Femur (tissue), 1 donor: ENCODE data around the gene ARHGAP26.

Experiments
- DNase-seq: peaks from one replicate; pipeline ENCODE4 v3.0.0-alpha.2; 2017

ARHGAP26 gene

GRCh38 chr5:142769793-142770649 lies at the start of gene ARHGAP26:
ARHGAP26 (plus strand) TSS chr5:142770377; CDS start chr5:142770762, 385 bp downstream.
- DNase-seq = peak; percentile 98

DNA sequence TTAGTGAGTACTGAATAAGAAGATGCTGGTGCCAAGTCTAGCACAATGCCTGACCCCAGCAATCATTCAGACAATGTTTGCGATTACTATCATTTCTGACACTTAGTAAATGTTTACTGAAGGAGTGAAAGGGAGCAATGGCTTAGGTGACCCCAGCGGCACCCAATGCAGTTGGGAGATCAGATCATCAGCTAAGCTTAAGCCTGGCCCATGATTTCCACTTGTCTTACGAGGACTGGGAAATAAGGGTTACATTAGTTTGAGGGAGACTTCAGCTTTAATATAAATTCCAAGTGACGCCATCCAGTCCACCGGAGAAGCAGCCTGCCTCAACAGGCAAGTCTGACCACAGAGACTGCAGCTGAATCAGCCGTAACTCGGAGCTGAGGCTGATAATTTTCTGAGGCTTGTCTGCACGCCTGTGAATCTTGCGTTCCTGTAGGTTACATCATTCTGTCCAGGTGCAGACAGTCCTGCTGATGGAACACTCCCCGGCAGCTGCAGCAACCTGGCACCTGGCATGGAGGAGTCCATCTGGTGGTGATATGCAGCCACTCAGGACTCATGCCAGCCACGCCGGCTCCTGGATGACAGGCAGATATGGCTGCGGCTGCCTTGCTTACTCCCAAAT lies 49.4 kb upstream of the ARHGAP26 start:
- no peak for DNase-seq

GRCh38 chr5:142722146-142722545 lies 48.0 kb upstream of the ARHGAP26 start:
- DNase-seq = no peak

- no peak for DNase-seq
These were observed 47.3 kb upstream of the ARHGAP26 start for GRCh38 chr5:142722896-142723295.

DNA sequence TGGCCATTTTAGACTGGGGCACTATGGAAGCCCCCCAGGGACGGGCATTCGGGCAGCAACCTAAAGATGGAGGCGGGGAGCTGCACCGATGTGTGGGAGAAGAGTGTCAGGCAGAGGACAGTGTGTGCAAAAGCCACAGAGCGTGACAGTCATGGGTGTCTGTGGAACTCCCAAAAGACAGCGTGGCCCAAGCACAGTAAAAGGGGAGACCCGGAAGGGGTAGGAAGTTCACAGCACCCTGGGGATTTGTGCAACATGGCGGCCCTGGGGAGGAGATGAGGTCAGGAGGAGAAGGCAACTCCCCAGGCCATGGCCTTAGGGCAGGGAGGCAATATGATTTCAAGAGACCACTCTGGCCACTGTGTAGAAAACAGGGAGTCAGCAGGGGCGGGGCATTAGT lies 45.4 kb upstream of the ARHGAP26 start:
- DNase-seq = no peak

GRCh38 chr5:142725231-142726187 lies 44.7 kb upstream of the ARHGAP26 start:
- DNase-seq = no peak

DNA sequence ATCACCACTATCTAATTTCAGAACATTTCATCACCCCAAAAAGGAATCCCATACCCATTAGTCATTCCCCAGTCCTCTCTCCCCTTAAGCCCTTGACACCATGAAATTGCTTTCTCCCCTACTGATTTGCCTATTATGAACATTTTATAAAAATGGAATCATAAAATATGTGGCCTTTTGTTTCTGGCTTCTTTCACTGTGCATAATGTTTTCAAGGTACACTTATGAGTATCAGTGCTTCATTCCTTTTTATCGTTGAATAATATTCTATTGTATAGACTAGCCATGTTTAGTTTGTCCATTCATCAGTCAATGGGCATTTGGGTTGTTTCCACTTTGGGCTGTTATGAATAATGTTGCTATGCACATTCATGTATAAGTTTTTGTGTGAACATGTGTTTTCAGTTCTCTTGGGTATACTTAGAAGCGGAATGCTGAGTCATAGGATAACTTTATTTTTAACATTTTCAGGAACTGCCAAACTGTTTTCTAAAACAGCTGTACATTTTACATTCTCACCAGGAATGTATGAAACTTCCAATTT lies 43.9 kb upstream of the ARHGAP26 start:
- no peak for DNase-seq

DNA sequence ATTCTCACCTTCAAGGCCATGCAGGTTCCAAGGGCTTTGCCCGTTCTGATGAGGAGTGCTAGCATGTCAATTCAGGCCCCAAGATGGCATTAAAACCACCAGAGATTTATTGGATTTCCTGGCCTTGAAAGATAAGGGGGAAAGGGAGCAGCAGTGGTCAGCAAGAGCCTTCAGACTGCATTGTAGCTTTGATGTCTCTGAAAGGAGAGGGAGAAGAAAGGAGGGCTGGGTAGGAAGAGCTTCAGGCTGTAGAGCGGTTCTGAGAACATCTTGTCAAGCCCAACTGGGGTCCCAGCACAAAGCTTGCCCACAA lies 42.5 kb upstream of the ARHGAP26 start:
- DNase-seq = no peak

DNA sequence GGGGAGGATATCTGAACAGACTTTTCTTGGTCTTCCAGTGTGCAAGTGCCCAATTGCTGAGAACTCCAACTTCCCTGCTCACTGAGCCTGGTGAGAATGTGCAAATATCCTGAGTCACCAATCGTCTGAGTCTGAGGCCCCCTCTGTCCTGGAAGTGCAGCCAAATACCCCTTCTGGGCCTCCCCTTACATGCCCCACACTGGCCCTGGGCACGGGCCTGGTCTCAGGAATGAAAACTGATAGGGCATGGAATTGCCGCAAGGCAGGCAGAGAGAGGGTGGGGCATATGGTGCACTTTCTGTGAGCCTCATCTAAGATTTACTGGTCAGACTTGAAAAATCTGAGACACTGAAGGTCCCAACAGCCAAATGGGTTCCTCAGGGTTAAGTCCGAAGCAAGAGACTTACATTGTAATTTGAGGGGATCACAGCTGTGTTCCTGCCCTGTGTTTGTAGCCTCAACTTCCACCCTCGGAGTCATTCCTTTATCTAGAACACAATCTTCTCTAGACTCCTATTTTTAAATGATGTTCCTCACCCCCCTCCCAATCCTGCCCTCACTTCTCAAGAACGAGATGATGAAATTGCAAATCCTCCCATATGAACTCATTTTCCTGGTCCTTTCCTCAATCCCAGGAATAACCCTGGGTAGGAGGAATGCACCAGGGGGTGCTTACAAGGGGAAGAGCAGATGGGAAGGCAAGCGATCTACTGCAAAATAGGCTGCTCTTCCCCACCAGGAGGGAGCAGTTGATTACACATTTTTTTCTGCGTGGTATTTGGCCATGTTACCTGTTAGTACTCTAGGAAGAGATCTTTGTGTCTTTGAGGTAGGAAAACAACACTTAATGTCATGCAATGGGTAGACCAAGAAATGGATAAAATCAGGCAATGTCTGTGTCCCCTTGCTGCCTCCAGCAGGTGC lies 34.6 kb upstream of the ARHGAP26 start:
- no peak for DNase-seq

DNA sequence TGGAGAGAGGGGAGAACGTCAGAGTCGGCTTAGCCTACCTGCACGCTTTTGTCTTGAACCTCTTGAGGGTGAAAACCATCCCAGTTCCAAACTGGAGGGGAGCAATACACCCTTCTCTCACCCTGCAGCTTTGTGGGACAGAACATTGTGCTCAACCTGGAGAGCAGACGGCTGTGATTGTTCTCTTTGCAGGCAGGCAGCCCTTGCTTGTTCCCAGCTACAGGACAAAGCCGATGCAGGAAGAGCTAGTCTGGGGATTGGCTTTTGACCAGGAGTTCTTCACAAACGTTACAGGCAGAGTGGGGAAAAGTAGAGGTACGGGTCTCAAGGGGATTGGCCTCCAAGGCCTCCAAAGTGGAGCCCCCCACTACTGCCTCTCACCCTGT lies 33.9 kb upstream of the ARHGAP26 start:
- DNase-seq = no peak

DNA sequence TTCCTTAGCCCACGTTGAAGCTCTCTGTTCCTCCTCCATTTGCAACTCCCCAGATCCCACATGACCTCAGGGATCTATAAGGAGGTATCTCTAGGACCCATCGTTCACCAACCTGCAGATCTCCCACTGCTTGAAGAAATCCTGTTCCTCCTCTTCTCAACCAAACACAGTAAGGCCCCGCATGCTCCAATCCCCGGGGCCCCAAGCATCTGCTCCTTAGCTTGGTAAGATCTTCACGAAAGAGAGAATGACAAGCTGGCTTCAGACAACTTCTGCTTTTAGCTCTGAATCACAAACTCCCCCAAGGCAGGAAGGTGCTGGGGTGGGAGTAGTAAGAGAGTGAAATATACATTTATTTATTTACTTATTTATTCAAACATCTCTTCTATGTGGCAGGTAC lies 33.0 kb upstream of the ARHGAP26 start:
- DNase-seq = no peak

DNA sequence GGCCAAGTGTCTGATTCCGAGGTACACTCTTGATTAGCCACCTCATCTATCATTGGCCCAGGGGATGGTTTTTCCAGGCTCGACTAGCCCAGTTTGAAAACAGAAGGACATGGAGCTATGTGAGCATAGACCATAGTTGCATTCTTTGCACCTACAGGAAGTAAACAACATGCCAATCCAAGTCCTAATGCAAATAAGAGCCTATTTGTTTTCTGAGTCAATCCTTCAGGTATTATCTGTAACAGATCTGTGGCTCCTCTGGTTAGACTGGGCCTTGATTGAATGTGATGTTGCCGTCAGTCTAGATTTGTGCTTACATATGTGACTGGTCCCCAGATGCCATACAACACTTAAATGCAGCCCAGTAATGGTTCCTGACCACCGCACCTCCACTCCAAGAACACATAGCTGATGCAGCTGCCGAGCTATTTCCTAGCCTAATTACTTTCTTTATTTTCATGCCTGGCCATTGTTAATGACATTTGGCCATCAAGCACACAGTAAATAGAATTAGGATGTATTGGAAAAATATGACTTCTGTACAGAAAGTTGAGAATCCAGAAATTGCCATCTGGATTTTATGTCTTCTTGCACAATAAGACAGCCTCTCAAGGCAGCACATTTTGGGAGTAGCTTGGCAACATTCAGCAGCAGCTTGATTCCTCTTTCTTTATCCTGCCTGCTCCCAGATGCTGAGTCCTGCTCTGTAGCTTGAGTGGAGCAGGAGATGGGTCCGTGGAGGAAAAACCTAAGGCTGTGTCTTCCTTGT lies 29.5 kb upstream of the ARHGAP26 start:
- DNase-seq = peak; percentile 66

DNA sequence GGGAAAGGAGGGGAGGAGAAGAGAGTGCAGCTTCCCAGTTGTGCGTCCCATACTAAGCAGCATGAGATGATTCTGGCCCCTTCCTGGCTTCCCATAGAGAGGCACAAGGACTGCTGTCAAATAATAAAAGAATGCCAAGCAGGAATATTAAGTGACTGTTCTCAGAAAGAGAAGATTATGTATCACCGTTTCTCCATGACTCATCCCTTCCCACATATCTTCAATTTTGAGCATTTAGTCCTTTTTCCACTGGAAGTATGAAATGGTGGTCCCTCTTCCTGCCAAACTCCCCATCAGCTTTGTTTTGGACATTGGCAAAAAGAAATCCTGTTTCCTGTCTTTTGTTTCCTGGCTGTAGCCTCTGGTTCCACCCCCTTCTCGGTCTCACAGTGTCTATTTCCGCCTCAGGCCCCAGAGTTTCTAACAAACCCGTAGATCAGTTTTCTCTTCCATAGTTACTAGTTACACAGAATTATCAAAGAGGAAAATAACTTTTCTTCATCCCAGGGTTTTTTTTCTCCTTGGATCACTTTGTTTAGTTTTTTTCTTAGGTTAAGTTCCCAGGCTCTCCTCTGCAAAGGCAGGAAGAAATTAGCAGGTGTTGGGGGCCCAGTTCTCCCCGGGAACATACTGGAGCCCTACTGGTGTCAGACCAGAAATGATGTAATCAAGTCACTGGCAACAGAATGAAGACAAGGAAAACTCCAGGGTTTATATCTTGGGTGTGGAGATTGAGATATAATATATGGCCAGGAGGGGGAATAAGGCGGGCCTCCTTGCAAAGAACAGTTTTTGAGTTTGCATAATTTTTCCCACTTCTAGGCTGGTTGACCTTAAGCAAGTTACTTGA lies 26.4 kb upstream of the ARHGAP26 start:
- peak; percentile 81 for DNase-seq

DNA sequence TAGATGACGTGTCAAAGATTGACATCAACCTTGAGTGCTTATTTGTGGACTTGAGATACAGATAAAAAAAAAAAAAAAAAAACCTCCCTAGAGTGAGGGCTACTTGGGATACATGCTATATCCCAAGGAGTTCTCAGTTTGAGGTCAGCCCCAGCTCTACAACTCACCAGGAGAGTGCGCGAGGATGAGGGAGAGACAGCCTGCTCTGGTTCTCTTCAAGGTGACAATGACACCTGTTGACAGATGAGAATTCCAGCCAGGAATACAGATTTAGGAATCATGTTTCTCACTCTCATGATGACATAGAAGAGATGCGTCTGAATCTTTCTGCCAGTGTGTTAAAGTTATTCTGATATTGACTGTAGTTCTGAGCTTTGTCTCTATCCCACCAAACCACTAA lies 24.9 kb upstream of the ARHGAP26 start:
- DNase-seq = no peak

DNA sequence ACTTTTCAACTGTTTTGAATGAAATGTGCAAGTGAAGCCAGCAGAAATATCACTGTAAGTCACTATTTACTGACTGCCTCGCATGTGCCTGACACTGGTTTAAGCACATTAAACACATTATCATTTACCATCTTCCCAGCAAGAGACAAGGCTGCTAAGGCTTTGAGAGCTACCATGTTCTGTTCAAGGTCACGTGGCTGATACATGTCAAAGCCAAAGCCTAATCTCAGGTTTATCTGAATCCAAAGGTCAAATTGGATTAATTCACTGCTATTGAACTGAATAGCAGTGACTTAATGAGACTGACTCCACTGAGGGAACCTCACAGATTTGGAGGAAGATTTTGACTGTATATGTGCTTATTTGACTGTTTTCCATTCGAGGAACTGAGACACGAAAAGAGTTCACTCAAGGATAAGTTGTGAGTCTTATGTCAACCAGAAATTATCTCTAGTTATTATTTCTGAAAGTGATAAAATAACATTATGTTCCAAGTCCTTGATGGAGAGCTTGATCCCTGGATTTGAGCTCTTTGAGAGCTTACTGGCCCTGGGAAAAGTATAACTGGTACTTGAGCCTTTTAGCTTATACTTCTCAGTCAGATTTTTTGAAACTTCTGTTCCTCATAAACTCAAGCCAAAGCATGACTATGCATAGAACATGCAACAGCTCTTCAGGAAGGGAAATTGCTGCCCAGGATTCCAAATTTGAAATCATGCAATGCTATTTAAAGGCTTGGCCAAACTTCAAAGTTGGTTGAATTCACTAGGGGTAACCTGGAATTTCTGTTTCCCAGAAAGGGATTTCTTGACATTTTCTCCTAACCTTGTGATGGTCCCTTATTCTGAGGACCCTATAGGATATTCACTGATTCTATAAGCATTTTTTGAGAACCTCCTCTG lies 23.4 kb upstream of the ARHGAP26 start:
- no peak for DNase-seq

- DNase-seq = no peak
These were observed 22.0 kb upstream of the ARHGAP26 start for GRCh38 chr5:142748132-142748531.

DNA sequence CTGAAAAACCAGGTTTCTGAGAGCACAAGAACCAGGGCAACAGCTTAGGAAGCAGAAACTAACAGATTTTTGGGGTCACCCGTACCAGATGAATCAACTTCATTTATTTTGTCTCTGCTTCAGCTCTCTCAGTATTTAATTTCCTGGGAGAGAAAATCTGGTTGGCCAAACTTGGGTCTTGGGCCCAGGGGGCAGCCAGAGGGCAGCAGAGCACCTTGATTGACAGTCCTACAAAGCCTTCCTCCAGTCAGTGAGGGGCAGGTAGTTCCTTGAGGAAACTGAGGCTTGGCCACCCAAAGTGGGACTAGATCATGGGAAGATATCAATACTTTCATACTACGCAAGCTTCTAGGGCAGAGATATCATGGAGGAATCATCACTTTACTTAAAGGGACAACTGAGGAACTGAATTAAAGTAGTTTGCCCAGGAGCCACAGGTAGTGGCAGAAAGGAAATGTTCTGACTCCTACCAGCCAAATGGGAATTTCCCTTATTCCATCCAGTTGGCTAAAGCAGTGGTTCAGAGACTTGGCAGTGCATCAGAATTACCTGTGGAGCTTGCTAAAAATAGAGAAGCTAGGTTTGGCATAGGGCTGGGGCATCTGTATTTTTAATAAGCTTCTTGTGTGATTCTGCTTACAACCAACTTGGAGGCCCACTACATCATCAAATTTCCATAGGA lies 21.5 kb upstream of the ARHGAP26 start:
- DNase-seq = no peak

GRCh38 chr5:142749321-142749720 lies 20.9 kb upstream of the ARHGAP26 start:
- no peak for DNase-seq
